ENCODE results near the gene MAEA. TPM values are rescaled to one million over a fixed set of nuclear protein-coding genes. Genes with fewer than 3 reads are reported as not detected.

The MAEA gene
- total RNA-seq, 2 donors from 2014 or later: 37.5 to 43.7 TPM

DNA sequence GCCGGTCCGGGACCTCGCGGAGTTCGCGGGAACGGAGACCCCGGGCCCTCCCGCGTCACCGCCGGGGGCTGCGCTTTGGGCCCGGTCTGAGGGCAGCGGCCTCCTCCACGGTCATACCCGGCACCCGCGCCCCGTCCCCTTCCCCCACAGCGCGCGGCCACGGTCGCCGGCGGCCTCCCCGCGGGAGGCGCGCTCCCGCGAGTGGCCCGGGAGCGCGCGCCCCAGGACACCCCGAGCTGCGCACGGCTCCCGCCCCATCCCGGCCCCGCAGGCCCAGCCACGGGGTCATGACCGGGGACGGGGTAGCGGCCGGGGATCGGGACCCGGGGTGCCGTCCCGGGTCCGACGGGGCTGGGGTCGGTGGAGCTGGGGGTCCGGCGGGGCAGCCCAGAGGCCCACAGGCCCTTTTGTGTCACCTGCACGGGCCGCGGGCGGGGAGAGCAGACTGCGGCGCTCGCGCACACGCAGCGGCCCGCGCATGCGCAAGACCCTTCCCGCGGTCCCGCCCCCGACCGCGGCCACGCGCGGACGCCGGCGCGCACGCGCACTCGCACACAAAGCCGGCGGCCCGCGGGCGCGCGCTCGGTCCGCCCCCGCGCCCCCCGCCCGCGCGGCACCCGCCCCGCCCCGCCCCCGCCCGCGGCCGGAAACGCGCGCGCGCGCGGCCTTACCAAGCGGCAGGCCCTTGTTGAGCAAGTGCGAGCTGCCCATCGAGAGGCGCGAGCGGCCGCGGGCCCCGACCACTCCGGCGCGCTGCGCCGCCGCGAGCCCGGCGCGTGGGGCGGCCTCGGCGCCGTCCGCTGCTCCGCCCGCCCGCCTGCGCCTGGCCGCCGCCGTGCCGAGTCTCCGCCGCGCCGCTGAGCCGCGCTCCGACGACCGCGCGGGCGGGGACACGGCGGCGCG is 41.2 kb upstream of the MAEA start, which contains the start of gene CTBP1:
Gene CTBP1 (minus strand): TSS at position 886 of the 903 bp plus-strand sequence. CDS start 7,799 bp downstream, outside the sequence.
- intact Hi-C loops (cut with DNase I): loop anchor here in 1 of 2 donors (2.0 to 10.0 kb wide), 2 partner anchors 84 to 98 kb away; partner anchors contain the start of gene UVSSA
- peak; percentile 95 for DNase-seq (ENCODE audit: low spot score)

DNA sequence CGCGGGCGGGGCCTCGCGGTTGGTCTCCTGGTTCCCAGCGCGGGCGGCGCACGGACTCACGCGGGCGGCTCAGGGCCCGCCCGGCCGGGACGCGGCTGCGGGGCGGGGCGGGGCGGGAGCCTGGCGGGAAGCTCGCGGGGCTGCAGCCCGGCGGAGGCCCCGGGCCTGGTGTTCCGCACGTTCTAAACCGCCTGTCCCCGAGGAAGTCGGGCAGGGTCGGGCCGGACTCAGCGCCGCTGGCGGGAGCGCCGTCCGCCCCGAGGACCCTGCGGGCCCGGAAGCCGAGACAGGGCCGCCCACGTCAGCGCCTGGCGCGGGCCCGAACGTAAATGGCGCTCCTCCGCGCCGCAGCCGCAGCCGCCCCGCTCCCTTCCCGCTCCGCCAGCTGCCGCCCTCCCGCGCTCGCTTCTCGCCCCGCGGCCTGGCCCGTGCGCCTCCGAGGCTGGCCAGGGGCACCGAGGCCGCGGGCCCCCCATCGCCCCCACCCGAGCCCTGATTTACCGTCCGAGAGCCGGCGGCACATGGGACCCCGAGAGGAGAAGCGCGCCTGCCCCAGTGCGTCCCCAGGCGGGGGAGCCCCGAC is 40.5 kb upstream of the MAEA start:
- intact Hi-C loops (cut with DNase I): loop anchor here in 1 of 2 donors (2.0 to 10.0 kb wide), 2 partner anchors 84 to 98 kb away; partner anchors contain the start of gene UVSSA
- peak; percentile 96 for DNase-seq (ENCODE audit: low spot score)

DNA sequence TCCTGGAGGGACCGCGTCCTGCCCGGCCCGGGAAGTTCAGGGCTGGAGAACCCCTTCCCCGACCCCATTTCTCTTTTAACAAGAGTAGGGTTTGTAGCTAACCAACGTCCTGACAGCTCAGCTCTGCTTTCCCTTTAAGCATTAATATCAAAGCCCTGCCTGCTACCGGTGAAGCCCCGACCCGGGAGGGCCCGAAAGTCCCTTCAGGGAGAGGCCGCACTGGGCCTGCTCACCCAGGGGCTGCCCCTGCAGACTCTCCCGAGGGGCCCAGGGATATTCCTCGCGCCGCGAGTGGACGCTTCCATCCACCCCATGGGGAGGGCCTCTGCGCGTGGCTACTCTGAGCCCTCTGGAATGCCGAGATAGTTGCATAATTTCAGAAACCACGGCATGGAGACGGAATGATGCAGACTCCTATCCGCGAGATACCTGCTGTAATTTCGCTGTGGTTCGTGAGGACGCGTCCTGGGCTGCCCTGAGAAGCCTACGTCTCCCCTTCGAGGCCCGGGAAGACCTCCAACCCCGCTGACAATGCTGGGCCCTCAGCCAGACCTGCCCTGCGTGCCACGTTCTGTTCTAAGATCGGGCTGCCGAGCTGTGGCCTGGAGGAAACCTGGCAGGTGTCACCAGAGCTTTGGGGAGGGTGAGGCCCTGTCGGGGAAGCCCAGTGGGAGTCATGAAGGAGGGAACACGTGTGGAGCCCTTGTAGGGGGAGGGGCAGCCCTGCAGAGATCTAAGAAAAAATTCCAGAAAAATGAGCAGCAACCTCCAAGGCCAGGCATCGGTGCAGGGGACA is 39.8 kb upstream of the MAEA start:
- DNase-seq (ENCODE audit: low spot score): peak; percentile 82

DNA sequence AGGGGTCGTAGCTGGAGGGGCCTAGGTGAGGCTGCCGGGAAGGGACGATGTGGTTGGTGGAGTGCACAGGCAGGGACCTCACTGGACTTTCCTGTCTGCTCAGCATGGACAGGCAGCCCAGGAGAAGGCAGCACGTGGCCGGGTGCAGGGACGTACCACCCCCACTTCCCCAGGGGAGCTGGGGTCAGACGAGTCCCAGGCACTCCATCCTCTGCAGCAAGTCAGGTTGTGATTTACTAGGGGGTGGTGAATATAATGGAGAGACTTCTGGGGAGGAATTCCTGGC is 39.2 kb upstream of the MAEA start:
- intact Hi-C loops (cut with DNase I): loop anchor here (5.0 kb wide), 2 partner anchors 37 to 83 kb away; partner anchors contain the start of gene MAEA (in 1 of the 2)
- DNase-seq (ENCODE audit: low spot score): no peak

More for the DNA sequence above, 39.8 kb upstream of the MAEA start:
- intact Hi-C loops (cut with DNase I): loop anchor here (2.0 to 10.0 kb wide), 4 partner anchors 37 to 97 kb away; partner anchors contain the start of genes MAEA (in 1 of the 2) and UVSSA (in 1 of the 2)

DNA sequence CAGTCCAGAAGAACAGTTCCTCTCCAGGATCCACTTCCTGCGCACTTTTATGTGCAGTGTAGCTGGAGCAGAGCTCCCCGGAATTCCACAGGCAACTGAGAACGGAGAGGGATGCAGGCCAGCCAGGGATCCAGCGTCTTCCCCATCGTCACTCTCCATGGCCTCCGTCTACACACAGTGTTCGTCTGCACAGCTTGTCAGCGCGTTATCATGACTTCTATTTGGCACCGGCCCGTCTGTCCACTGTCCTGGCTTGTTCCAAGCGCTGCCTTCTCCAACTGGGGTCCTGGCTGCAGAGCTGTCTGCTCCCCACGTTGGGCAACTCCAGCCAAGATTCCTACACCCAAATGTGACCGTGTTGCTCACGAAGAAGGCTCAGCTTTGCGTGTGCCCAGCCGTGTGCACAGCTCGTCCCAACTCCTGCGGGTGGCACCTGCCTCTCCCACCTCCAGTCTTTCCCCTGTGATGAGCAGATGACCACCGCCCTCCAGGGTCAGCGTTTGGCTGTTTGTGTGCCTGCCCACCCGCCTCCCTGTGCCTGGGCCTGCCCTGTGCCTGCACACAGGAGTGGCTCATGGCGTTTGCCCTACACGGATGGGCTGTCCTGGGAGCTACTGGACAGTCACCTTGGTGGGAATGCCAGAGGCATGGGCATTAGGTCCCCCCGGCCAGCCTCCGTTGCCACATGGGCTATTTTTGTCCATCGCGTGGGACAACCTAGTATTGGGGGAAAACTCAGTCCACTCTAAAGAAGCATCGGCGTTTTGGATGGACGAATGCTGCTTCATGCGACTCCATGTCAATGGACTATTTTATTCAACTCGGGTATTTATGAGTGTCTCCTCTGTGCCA is 38.5 kb upstream of the MAEA start:
- DNase-seq (ENCODE audit: low spot score): no peak
- intact Hi-C loops (cut with DNase I): loop anchor here (5.0 kb wide), 2 partner anchors 36 to 84 kb away; partner anchors contain the start of gene MAEA (in 1 of the 2)

DNA sequence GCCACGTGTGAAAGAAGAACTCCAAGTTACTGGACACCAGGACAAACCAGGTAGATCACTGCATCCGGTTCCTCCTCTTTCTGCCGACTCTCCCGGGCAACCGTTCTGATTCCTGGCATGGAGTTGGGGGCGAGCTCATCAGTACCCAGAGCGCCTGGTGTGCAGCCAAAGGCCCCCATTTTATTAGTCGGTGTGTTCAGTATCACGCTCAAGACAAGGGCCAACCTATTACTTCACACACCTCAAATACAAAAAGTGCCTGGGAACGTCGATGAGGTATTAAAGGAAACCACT is 38.0 kb upstream of the MAEA start:
- no peak for DNase-seq (ENCODE audit: low spot score)
- intact Hi-C loops (cut with DNase I): loop anchor here (5.0 kb wide), 2 partner anchors 36 to 84 kb away; partner anchors contain the start of gene MAEA (in 1 of the 2)

GRCh38 chr4:1252928-1253492 is 36.7 kb upstream of the MAEA start:
- intact Hi-C loops (cut with DNase I): loop anchor here (5.0 kb wide), 2 partner anchors 34 to 86 kb away; partner anchors contain the start of gene MAEA (in 1 of the 2)
- no peak for DNase-seq (ENCODE audit: low spot score)

DNA sequence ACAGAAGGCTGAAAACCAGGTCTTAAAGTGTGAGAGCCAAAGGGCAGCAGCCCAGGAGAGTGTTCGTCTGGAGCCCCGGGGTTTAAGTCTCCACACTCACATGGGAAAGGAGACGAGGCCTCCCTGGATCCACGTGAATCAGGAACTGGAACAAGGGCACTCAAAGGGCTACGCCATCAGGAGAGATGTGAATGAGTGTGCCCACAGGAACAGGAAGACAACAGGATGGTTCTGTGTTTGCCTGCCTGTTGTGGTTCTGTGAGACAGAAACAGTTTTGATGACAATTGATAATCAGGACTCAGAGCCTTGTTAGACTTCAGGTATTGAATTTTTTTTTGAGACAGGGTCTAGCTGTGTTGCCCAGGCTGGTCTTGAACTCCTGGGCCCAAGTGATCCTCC is 35.9 kb upstream of the MAEA start:
- DNase-seq (ENCODE audit: low spot score): no peak
- intact Hi-C loops (cut with DNase I): loop anchor here (5.0 kb wide), 2 partner anchors 33 to 87 kb away; partner anchors contain the start of gene MAEA (in 1 of the 2)

- intact Hi-C loops (cut with DNase I): no loop called here
- DNase-seq (ENCODE audit: low spot score): no peak
Measured at GRCh38 chr4:1255151-1255550, 34.5 kb upstream of the MAEA start.

DNA sequence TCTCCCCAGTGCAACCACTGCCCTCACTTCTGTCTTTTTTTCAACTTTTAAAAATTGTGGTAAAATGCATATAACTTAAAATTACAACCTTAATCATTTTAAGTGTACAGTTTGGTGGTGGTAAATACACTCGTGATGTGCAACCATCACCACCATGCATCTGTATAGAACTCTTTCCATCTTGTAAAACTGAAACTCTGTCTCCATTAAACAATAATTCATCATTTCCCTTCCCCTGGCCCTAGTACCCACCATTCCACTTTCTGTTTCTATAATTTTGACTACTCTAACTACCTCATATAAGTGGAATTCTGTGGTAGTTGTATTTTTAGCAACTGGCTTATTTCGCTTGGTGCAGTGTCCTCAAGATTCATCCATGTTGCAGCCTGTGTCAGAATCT is 34.0 kb upstream of the MAEA start:
- no peak for DNase-seq (ENCODE audit: low spot score)
- intact Hi-C loops (cut with DNase I): no loop called here

GRCh38 chr4:1258457-1258856 is 31.2 kb upstream of the MAEA start:
- intact Hi-C loops (cut with DNase I): no loop called here
- DNase-seq (ENCODE audit: low spot score): no peak

DNA sequence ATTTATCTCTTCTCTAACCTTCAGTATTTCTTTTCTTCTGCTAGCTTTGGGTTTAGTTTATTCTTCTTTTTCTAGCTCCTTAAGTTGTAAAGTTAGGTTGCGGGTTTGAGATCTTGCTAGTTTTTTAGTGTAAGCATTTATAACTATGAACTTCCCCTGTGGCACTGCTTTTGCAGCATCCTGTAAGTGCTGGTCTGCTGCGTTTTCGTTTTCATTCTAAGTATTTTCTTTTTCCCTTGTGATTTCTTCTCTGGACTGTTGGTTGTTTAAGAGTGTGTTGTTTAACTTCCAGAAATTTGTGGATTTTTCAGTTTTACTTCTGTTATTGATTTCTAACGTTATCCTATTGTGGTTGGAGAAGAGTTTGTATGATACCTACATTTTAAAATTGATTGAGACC is 29.7 kb upstream of the MAEA start:
- intact Hi-C loops (cut with DNase I): no loop called here
- DNase-seq (ENCODE audit: low spot score): no peak

DNA sequence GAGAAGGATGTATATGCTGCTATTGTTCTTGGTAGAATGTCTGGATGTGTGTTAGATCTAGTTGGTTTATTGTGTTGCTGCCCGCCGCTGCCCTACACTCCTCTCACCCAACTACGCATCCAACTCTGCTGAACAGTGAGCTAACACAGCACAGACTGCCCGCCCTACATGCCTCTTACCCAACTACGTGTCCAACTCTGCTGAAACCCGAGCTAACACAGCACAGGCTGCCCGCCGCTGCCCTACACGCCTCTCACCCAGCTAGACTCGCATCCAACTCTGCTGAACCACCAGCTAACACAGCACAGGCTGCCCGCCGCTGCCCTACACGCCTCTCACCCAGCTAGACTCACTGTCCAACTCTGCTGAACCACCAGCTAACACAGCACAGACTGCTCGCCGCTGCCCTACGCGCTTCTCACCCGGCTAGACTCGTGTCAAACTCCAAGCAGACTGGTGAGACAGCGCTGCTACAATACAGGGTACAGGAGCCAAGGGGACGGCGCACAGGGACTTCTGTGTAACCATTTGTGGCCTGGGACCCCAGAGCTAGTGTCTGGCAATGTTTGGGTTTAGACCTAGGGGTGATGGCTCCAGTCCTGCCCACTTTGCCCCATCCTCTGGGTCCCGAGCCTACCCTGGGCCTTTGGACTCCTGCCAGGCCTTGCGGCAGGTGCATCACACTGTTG is 29.1 kb upstream of the MAEA start:
- intact Hi-C loops (cut with DNase I): no loop called here
- DNase-seq (ENCODE audit: low spot score): no peak

DNA sequence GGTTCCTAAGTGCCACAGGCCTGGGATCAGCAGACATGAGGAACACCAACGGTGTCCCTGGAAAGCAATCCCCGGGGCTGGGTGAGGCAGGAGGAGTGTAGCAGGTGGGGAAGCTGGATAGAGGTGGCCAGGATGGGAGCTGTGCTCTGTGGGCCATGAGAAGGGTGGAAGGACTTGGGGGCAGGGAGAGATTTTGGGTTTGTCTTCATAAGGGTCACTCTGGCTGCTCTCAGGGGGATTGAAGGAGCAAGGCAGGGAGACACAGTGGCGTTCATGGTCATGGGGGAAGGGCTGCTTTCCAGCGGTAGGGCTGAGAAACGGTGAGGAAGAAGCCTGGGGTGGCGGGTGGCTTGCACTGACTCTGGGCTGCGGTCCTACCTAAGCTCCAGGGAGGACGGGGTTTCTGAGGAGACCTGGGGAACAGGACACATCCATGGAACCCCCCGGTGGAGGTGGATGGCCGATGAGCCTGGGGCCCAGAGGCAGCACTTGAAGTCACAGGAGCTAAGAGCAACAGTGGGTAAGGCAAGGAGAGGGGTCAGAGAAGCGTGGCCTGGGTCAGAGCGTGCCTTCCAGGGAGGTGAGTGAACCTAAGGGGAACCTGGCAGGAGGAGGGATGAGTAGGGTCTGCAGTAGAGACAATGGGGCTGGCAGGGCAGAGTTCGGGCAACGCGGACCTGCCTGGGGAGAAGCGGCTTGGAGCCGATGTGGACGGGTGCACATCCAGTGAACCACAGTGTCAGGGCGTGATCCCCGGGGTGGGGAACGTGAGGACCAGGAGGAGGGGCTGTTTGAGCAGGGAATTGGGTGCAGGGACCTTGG is 28.4 kb upstream of the MAEA start:
- DNase-seq (ENCODE audit: low spot score): no peak

GRCh38 chr4:1264942-1265341 is 24.7 kb upstream of the MAEA start:
- no peak for DNase-seq (ENCODE audit: low spot score)
- intact Hi-C loops (cut with DNase I): no loop called here

More for the DNA sequence above, 28.4 kb upstream of the MAEA start:
- intact Hi-C loops (cut with DNase I): no loop called here

DNA sequence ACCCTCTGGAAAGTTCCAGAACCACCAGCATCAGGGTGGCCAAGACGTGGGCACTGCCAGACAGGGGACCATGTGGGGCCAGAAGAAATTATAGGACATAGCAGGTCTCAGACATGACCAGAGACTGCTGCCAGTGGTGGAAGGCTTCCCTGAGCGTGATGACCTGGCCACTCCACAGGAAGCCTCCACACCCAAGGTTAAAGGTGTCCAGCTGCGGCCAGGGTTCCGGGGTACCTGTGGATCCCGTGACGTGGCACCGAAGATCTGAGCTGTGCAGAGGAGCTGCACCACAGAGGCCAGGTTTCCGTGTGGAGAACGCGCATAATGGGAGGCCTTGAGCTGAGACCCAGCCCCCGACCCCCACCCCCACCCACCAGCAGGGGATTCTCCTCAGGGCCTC is 24.3 kb upstream of the MAEA start:
- no peak for DNase-seq (ENCODE audit: low spot score)
- intact Hi-C loops (cut with DNase I): no loop called here
